GM21717 (cell line): Measurements from ENCODE around the gene ZDHHC17.

Source experiments
- ATAC-seq: cut with Tn5 transposase; IDR thresholded peaks from one replicate; pipeline ENCODE4 v1.9.1; 2021; ENCODE audit warnings: mild to moderate bottlenecking, moderate library complexity; ENCODE audit not compliant: unreplicated experiment

Gene ZDHHC17

GRCh38 chr12:76813265-76813664 lies 49.4 kb downstream of the ZDHHC17 start:
- ATAC-seq = no peak

GRCh38 chr12:76813972-76814371 lies 50.1 kb downstream of the ZDHHC17 start:
- no peak for ATAC-seq

GRCh38 chr12:76820888-76821482 lies 57.1 kb downstream of the ZDHHC17 start:
- no peak for ATAC-seq

- no peak for ATAC-seq
These were observed 66.5 kb downstream of the ZDHHC17 start for GRCh38 chr12:76830436-76830835.

GRCh38 chr12:76836633-76837032 lies 72.7 kb downstream of the ZDHHC17 start:
- no peak for ATAC-seq

GRCh38 chr12:76847260-76847659 lies 83.3 kb downstream of the ZDHHC17 start:
- no peak for ATAC-seq

- no peak for ATAC-seq
These were observed 84.2 kb downstream of the ZDHHC17 start for GRCh38 chr12:76848132-76848531.

GRCh38 chr12:76852106-76852505 lies 88.2 kb downstream of the ZDHHC17 start:
- no peak for ATAC-seq

- ATAC-seq = no peak
These were observed 91.4 kb downstream of the ZDHHC17 start for GRCh38 chr12:76855271-76855670.

GRCh38 chr12:76856018-76856644 lies 92.2 kb downstream of the ZDHHC17 start:
- ATAC-seq = no peak

GRCh38 chr12:76859611-76860010 lies 95.7 kb downstream of the ZDHHC17 start:
- no peak for ATAC-seq

- no peak for ATAC-seq
These were observed 96.3 kb downstream of the ZDHHC17 start for GRCh38 chr12:76860256-76860655.

- ATAC-seq = no peak
These were observed 99.2 kb downstream of the ZDHHC17 start for GRCh38 chr12:76863005-76863670.

GRCh38 chr12:76863837-76864236 lies 99.9 kb downstream of the ZDHHC17 start:
- no peak for ATAC-seq

- ATAC-seq = peak; percentile 73
These were observed 101.0 kb downstream of the ZDHHC17 start for GRCh38 chr12:76864791-76865400.

GRCh38 chr12:76866151-76866567 lies 102.2 kb downstream of the ZDHHC17 start:
- ATAC-seq = no peak

- ATAC-seq = peak; percentile 73
These were observed 102.8 kb downstream of the ZDHHC17 start for GRCh38 chr12:76866726-76867125.

- no peak for ATAC-seq
These were observed 107.2 kb downstream of the ZDHHC17 start for GRCh38 chr12:76871082-76871481.

- no peak for ATAC-seq
These were observed 107.8 kb downstream of the ZDHHC17 start for GRCh38 chr12:76871742-76872141.

GRCh38 chr12:76872415-76872814 lies 108.5 kb downstream of the ZDHHC17 start:
- no peak for ATAC-seq

- ATAC-seq = no peak
These were observed 110.1 kb downstream of the ZDHHC17 start for GRCh38 chr12:76874027-76874426.
